Pons (tissue), 1 donor: ENCODE measurements around the gene CPTP.
A peak's percentile ranks its signal among the peaks of the same experiment; 100 is the strongest.
"Not testable (repeated sequence)": the region's sequence is repeated elsewhere in the genome, so short reads cannot be mapped to it uniquely, and the experiment has no call there.

Experiments used
- DNase-seq: peaks from one replicate; pipeline ENCODE4 v3.0.0-alpha.2; 2016; ENCODE audit warnings: low spot score

The CPTP gene

DNA sequence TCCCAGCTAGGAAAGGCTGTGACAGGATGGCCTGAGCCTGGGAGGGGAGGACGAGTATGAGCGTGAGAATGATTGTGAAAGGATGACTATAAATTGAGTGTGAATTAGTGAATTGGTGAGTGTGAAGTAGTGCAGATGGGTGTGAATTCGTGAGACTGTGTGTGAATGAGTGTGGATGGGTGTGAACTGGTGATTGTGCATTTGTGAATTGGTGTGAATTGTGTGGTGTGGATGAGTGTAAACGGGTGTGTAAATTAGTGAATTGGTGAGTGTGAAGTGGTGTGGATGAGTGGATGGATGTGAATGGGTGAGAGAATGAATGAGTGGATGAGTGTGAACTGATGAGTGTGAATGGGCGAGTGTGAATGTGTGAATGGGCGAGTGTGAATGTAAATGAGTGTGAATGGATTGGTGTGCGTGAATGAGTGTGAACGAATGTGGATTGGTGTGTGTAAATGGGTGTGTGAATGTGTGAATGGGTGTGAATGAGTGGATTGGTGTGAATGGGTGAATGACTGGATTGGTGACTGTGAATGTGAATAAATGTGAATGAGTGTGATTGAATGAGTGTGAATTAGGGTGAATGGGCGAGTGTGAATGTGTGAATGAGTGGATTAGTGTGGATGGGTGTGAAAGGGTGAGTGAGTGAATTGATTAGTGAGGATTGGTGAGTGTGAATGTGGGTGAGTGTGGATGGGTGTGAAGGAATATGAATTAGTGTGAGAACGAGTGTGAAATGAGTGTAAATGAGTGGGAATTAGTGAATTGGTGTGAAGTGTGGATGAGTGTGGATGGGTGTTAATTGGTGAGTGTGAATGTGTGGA, 41.5 kb downstream of the CPTP start:
- no peak for DNase-seq

DNA sequence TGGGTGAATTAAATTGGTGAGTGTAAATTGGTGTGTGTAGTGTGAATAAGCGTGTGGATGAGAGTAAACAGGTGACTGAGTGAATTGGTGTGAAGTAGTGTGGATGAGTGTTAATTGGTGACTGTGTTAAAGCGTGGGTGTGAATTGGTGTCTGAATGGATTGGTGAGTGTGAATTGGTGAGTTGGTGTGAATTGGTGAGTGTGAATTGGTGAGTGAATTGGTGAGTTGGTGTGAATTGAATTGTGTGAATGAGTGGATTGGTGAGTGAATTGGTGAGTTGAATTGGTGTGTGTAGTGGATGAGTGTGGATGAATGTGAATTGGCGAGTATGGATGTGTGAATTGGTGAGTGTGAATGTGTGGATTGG, 42.1 kb downstream of the CPTP start:
- no peak for DNase-seq

DNA sequence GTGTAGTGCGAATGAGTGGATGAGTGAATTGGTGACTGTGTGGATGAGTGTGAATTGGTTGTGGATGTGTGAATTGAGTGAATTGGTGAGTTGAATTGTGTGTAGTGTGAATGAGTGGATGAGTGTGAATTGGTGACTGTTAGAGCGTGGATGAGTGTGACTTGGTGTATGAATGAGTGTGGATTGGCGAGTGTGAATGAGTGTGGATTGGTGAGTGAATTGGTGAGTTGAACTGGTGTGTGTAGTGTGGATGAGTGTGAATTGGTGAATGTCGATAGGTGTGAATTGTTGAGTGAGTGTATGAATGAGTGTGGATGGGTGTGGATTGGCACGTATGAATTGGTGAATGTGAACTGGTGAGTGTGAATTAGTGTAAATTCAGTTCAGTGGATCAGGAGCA, 42.7 kb downstream of the CPTP start:
- DNase-seq = no peak

DNA sequence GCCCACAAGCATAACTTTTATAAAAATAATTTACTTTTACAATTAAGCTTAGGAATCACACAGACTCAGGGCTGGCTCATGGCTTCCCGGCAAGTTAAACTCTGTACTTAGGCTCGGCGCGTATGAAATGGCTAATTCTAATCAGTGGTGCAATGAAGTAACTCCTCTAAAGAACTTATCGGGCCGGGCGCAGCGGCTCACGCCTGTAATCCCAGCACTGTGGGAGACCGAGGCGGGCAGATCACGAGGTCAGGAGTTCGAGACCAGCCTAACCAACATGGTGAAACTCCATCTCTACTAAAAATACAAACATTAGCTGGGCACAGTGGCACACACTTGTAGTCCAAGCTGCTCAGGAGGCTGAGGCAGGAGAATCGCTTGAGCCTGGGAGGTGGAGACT, 45.5 kb downstream of the CPTP start:
- not testable (repeated sequence) for DNase-seq

DNA sequence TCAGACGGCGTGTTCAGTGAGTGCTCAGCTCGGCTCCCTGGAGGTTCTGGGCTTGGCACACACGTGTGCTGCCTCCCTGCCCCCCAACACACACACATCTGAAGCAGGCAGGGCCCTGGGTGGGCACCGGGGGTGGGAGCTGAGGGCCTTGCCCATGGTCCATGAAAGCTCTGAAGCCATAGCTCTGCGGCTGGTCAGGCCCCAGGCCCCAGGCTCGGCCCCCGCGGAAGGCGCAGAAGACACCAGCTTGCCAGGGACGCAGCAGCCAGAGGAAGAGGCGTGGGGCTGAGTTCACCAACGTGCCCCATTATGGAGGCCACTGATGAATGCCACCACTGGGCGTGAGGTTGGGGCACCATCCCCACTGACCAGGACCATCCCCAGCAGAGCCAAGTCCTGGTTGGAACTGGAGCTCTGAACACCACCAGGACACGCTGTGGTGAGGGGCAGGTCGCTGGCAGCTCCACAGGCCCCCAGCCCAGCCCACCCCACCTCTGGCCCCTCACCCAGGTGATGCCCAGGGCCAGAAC, 46.2 kb downstream of the CPTP start:
- no peak for DNase-seq

DNA sequence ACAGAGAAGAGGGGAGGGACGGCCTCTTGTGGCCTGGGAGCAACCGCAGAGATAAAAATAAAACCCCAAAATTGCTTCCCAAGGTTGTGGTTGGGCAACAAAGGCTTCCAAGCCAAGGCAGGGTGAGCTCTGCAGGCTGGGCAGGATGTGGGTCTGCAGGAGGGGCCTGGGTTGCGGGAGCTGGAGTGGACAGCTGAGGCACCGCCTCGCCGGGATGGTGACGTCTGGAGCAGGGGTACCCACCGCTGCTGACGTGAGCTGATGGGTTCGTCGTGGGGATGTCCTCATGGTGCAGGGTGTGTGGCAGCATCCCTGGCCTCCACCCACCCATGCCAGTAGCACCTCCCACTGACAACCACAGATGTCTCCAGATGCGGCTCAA, 46.8 kb downstream of the CPTP start:
- no peak for DNase-seq

DNA sequence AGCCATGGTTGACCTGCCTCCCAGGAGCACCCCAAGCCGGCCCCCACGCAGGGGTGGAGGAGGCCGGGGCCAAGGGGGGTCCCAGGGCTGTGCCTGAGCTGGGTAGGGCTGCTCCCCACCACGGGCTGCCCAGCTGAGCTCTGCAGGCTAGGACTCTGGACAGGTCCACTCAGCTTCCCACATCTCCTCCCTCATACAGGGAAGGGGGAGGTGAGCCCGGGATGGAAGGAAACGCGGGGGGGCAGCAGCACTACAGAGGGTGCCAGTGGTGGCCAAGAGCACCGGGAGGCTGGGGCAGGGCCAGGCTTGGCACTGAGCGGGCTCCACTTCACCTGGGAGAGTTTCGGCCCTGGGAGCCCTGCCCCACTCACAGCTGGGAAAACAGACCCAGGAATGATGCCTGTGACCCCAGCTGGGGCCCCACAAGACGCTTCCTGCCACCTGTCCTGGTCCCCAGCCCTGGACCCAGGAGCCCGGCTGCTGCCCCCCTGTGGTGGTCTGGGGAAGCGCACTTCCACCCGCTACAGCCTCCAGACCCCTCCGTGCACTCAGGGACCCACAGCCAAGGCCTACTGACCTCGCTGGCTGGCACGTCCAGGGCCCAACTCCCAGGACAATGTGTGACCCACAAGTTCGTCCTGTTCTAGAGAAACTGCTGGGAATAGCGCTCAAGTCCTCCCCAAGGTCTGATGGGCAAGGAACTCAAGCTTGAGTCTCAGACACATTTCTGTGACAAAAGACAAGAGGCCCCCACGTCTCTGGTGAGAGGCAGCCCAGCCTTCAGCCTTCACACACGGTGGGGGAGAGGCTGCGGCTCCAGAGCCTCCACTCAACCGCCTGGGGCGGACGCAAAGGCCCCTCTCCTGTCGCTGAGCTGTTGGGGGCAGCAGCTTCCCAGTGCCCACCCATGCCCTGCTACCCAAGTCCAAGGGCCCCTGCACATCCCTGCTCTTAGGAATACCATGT, 47.4 kb downstream of the CPTP start:
- no peak for DNase-seq

DNA sequence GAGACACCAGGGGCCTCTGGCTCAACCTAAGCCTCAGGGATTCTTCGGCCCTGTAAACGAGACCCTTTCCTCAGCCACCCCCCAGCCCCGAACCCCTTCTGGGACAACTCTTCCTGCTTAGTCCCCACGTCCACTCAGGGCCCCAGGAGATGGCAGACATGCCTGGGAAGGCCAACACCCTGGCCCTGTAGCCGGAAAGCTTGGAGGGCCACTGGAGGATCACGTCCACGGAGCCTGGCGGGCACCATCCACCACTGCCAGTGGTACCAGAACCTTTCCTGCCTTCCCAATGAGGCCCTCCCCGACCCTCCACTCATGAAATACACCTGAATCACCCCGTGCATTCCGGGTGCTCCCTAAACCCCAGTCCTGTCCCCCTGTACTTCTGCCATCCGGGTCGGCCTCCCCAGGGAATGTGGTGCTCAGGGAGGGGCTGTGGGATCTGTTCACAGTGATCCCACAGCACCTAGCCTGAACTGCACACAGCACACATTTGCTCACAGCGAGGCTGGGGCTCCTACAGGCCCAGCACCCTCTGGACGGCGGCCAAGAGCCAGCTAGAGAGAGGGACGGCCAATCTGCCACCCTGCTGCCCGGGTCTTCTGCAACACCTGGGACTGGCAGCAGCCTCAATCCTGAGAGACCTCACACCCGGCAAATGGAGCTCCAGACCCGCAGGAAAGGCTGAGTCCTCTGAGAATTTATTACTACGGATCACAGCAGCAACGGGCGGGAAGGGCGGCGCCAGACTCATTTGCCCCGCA, 48.6 kb downstream of the CPTP start:
- DNase-seq = no peak

DNA sequence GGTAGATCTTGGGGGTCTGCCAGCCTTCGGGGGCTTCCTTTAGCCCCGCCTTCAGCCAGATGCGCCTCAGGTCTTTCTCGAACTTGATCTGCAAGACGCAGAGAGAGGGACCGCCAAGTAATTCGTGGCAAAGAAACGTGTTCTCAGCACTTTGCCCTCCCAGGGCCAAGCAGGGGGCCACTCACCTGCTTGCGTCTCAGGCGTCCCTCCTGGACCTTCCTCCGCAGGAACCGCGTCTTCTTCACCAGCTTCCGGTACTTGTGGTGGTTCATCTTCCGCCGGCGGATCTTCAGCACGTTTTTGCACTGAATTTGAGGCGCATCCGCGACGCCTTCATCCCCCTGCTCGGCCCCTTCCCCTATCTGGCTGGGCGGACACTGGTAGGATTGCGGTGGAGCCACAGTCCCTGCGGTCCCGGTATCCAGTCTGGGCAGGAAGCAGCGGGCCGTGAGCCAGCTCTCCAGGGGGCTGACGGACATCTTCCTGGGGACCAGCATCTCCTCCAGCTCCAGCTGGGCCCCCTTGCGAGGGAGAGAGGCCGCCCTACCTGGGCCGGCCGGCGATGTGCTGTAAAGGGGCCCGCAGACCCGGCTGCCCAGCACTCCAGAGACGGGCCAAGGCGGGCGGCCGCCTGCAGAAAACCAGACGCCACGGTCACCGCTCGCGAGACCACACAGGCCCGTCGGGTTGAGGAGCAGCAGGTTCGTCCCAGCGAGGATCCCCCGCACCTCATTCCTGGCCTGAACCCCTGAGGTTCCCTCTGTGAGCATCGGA, 49.4 kb downstream of the CPTP start:
- no peak for DNase-seq

DNA sequence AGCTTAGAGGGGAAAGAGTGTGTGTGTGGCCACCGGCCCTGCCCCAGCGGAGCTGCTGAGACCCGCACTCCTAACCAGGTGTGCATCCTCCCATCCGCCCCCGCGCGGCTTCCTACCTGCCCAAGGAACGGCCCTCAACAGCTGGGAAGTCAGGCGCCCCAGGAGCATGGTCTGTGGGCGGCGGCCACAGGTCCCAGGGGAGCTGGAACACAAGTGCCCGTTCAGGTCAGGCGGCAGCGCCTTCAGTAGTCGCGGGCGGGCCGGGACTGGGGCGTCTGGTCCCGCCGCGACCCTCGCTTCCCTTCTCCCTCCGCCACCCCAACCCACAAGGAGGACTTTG, 50.0 kb downstream of the CPTP start:
- DNase-seq = no peak

DNA sequence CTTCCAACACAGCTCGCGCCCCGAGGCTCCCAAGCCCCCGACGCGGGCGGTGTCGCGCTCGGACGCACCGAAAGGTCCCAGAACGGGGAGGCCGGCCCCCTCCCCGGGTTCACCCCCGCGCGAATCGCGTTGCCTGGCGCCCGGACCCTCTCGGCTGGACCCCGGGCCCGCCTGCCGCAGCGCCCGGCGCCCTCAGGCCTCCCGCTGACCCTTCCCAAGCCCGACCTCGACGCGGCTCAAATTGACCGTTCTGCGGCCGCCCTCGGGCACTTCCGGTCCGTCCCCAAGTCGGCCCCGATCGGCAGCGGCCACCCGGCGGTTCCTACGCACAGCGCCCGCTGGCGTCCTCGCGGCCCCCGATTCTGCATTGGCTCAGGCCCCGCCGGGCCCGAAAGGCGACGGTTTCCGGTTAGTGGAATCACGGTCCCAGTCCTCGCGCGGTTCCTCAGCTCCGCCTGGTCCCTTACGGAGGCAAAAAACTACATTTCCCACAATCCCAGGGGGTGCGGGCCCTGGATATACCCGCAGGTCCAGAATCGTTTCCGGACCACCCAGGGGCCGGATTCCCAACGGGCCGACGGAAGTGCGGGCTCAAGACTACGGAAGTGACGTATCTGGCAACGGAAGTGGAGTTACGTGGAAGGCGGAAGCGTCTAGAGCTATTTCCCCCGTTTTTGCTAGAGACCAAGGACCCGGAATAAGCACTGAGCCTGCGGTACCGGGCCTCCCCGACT, 50.5 kb downstream of the CPTP start, which contains the start of gene AURKAIP1:
TSS of gene AURKAIP1 (minus strand) at position 279 of the 734 bp plus-strand sequence. CDS start 451 bp downstream, outside the sequence.
- DNase-seq = peak; percentile 100

DNA sequence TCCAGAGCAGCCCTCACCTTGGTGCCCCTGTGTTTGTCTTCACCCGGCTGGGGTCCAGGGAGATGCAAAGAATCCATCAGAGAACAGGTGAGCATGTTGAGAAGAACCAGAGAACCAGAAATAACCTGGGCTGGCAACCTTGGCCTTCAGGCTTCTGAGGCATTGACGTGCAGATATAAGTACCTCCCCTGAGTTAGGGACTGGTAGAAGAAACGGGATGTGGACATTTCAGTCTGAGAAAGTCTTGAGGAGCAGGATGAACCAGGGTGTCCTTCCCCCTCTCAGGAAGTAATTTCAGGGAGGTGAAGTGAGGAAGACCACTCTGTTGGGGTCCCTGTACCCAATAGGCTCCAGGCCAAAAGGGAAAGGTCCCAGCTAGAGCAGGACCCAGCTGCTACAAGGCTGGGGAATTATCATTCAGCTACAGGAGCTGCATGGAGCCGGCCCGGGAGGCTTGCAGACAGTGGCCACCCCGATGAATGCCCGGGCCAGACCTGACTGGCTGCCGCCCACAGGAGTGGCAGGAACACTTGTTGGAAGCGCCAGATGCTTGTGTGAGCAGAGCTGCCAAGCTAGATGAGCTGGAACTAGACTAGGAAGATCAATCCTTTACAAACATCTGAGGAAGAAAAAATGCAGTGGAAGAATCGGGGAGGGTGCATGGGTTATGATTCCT, 52.1 kb downstream of the CPTP start:
- no peak for DNase-seq

DNA sequence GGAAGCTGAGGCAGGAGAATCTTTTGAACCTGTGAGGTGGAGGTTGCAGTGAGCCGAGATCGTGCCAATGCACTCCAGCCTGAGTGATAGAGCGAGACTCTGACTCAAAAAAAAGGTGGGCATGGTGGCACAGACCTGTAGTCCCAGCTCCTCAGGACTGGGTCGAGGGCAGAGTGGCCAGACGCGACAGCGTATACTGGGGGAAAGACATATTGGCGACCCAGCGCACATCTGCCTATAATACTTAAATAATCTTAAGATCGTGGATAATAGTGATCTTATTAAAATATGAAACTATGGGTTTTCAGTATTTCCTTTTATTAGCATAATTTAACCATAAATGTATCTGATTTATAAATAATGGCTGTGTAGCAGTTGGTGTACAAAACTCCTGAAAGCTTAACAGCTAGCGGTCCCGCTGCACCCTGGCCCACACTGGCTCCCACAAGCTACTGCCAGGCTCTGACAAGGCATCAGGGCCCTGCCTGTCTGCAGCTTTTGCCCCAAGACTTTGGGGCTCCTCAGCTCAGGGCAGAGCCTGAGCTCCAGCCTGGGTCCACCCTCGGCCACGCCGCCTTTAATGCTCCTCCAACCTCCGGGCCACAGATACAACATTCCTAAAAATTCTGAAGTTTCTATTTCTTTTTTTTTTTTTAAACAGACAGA, 53.1 kb downstream of the CPTP start:
- DNase-seq = no peak
